HepG2 (cell line): ENCODE results near the gene ELAPOR1. TPM values are rescaled to one million over a fixed set of nuclear protein-coding genes. Genes with fewer than 3 reads are reported as not detected.

ENCODE experiments used
- ATAC-seq: fragments of 200-7000 bp; cut with Tn5 transposase; 3 replicates; pipeline ENCODE4 v1.9.1; 2020; ENCODE audit warnings: mild to moderate bottlenecking, moderate library complexity
- BruUV-seq: library from RNA; stranded (reverse); fragments of 400-500 nt; replicated peaks from 2 replicates; lab custom pipeline; 2021; lab: Mats Ljungman, UMichigan
- CTCF ChIA-PET: fragments of 300-600 bp; formaldehyde crosslinking; extraction: SDS; loops from one replicate; lab custom pipeline; 2021; ENCODE audit warnings: low total read pairs, inconsistent platforms, low intra/inter-chr PET ratio; lab: Yijun Ruan, JAX
- POLR2A ChIA-PET: fragments of 350-600 bp; sonication (Branson Sonifier 250); formaldehyde crosslinking; loops from one replicate; lab custom pipeline; 2020; ENCODE audit warnings: antibody characterized with exemption, inconsistent platforms; lab: Yijun Ruan, JAX
- DNase-seq: peaks from one replicate; pipeline ENCODE4 v3.0.0-alpha.2; 2015; ENCODE audit warnings: low spot score
- FAIRE-seq: peaks from 3 replicates; lab custom pipeline; 2011; peaks lifted over from hg19 to GRCh38; lab: Jason Lieb, UNC
- H2AFZ ChIP-seq: one replicate; pipeline ENCODE4 v1.6.1; 2011; ENCODE audit warnings: low read length, inconsistent platforms
- H3K27ac ChIP-seq: fragments of 300-600 bp; 3 replicates; pipeline ENCODE4 v1.8.0; 2011; ENCODE audit warnings: mixed run types, mild to moderate bottlenecking, mixed read lengths, low read length, inconsistent platforms; ENCODE audit not compliant: insufficient read depth; ENCODE audit errors: extremely low read length
- H3K27me3 ChIP-seq, 2 experiments: fragments of 200-600 bp in 1 of 2; 2 replicates in 1 of 2; 3 replicates in 1 of 2; pipeline versions ENCODE4 v1.6.0 to v1.8.0; 2011; ENCODE audit warnings: low read length in 2 of 2, mild to moderate bottlenecking in 2 of 2, moderate library complexity in 2 of 2, inconsistent platforms in 1 of 2; ENCODE audit not compliant: insufficient read depth in 2 of 2, control insufficient read depth in 1 of 2
- H3K36me3 ChIP-seq, 2 experiments: fragments of 200-600 bp in 1 of 2; replicated peaks in 1 of 2; 2 replicates in 1 of 2; 3 replicates in 1 of 2; pipeline versions ENCODE4 v1.5.1 to v1.8.0; 2011; ENCODE audit warnings: low read length in 2 of 2, inconsistent platforms in 1 of 2; ENCODE audit not compliant: insufficient read depth in 2 of 2, control insufficient read depth in 1 of 2
- H3K4me1 ChIP-seq: 2 replicates; pipeline ENCODE4 v1.5.1; 2012; ENCODE audit warnings: low read length, inconsistent platforms; ENCODE audit not compliant: insufficient read depth
- H3K4me2 ChIP-seq: 2 replicates; pipeline ENCODE4 v1.6.0; 2011; ENCODE audit warnings: low read depth, low read length, inconsistent platforms
- H3K4me3 ChIP-seq, 3 experiments: fragments of 200-600 bp in 1 of 3; sonication (generic), shearing (Covaris generic) in 1 of 3; replicated peaks in 1 of 3; 2 replicates each; pipeline ENCODE4 v1.5.1; 2011 to 2016; ENCODE audit warnings: low read length in 3 of 3, inconsistent platforms in 2 of 3, low read depth in 2 of 3, mild to moderate bottlenecking in 2 of 3, control low read depth in 1 of 3, mixed read lengths in 1 of 3; ENCODE audit not compliant: insufficient read depth in 1 of 3
- H3K79me2 ChIP-seq: one replicate; pipeline ENCODE4 v1.6.1; 2011; ENCODE audit warnings: low read length, inconsistent platforms; ENCODE audit not compliant: insufficient read depth
- H3K9ac ChIP-seq: 2 replicates; pipeline ENCODE4 v1.6.0; 2011; ENCODE audit warnings: mild to moderate bottlenecking, low read depth, low read length, inconsistent platforms; ENCODE audit not compliant: insufficient read depth
- H3K9me3 ChIP-seq: 2 replicates; pipeline ENCODE4 v1.5.1; 2012; ENCODE audit warnings: mild to moderate bottlenecking, low read length
- H4K20me1 ChIP-seq: 2 replicates; pipeline ENCODE4 v1.6.0; 2011; ENCODE audit warnings: inconsistent platforms, mild to moderate bottlenecking, low read length, moderate library complexity; ENCODE audit not compliant: insufficient read depth
- ATF6 ChIP-seq: sonication (generic); formaldehyde crosslinking; conservative IDR thresholded peaks from 2 replicates; pipeline ENCODE4 v1.4.0; 2020; ENCODE audit warnings: missing genetic modification reagents
- CREB1 ChIP-seq, 2 experiments: fragments of 450-650 bp in 1 of 2; IDR thresholded peaks; 2 replicates each; pipeline ENCODE4 v1.6.1; 2016 to 2017; ENCODE audit warnings: control low read depth in 1 of 2, mild to moderate bottlenecking in 1 of 2, missing compliant biosample characterization in 1 of 2, missing genetic modification characterization in 1 of 2
- RFXANK ChIP-seq: IDR thresholded peaks from 2 replicates; pipeline ENCODE4 v1.6.1; 2016
- ZFY ChIP-seq: sonication (generic); formaldehyde crosslinking; IDR thresholded peaks from 2 replicates; pipeline ENCODE4 v1.4.0; 2020; ENCODE audit warnings: missing genetic modification reagents
- ZSCAN22 ChIP-seq: sonication (generic); formaldehyde crosslinking; IDR thresholded peaks from 2 replicates; pipeline ENCODE4 v1.4.0; 2020; ENCODE audit warnings: mild to moderate bottlenecking, missing genetic modification reagents
- WGBS: methylation state at CpG from one replicate; pipeline ENCODE4 v1.1.6; 2017; ENCODE audit warnings: low lambda C conversion rate; 5-methylcytosine and 5-hydroxymethylcytosine counted together
- in situ Hi-C: cut with HindIII; loops from 2 replicates; pipeline ENCODE4 v1.10.0; 2017; ENCODE audit warnings: low pct_unique_long_range_greater_than_20kb; ENCODE audit not compliant: extremely low pct_ligation_motif_present
- intact Hi-C: fragments of 100-400 bp; cut with micrococcal nuclease; formaldehyde crosslinking; loops from one replicate; pipeline ENCODE4 v1.10.0; 2022; ENCODE audit not compliant: unreplicated experiment
- polyA plus RNA-seq, 8 experiments: library from polyadenylated mRNA; depleted of rRNA in 3 of 8; stranded (reverse) in 7 of 8; unstranded in 1 of 8; fragments of >200 nt; fragmentation: Illumina TruSeq in 4 of 8; extraction: Trizol in 4 of 8; gene quantifications; 2 replicates each; pipeline versions ENCODE4 v1.2.1 to v1.2.3, GENCODE V29; 2011 to 2016; ENCODE audit warnings: low read depth in 4 of 8, missing spikeins in 1 of 8, mixed read lengths in 1 of 8; ENCODE audit not compliant: insufficient read depth in 1 of 8
- total RNA-seq, 5 experiments: library from RNA; depleted of rRNA; stranded (reverse); fragments of >200 nt; fragmentation: Illumina TruSeq; extraction: Trizol; gene quantifications; 2 replicates each; pipeline ENCODE4 v1.2.3, GENCODE V29; 2016; ENCODE audit warnings: low read depth in 1 of 5
- TF ChIP-seq, protein P1 (sequence below): sonication (generic); formaldehyde crosslinking; IDR thresholded peaks from 2 replicates; pipeline ENCODE4 v1.4.0; 2020; ENCODE audit warnings: missing genetic modification reagents

ELAPOR1 gene
- total and polyA plus RNA-seq, 2 of the 13 experiments (the other 11 are each of a cell fraction or from before 2014, with no cell fraction given): 0.13 to 0.20 TPM

GRCh38 chr1:109134423-109134822 is 20.5 kb downstream of the ELAPOR1 start:
- Histone ChIP-seq H3K4me3 (peak overlapping the region; percentile 51 to 52 (median 51)), H3K27ac (no peak overlapping the region), H2AFZ (peak overlapping the region; percentile 66), H3K79me2 (no peaks in the 10 kb centered on the region), H3K9me3 (no peaks in the 10 kb centered on the region), H3K9ac (peak overlapping the region; percentile 10; the same call in 1 of the 2 replicates), H3K27me3 (peaks cover 0 to 8% of the 10 kb centered on the region in 2 experiments; a peak in 1 of 5 replicates), H3K36me3 (no peaks in the 10 kb centered on the region), H4K20me1 (no peaks in the 10 kb centered on the region), H3K4me2 (peak overlapping the region; percentile 81), H3K4me1 (peaks cover 53% of the 10 kb centered on the region)
- ChIA-PET CTCF (no interaction called here), POLR2A (interaction anchor here (0.6 to 2.5 kb wide), 4 partner anchors 15 to 47 kb away, joined by 3 to 8 read pairs (median 4); no protein-coding TSS in a partner anchor)
- intact Hi-C loops: no loop called here
- FAIRE-seq: no peak
- WGBS: 11% methylated on average over 6 of the region's 7 CpGs
- peak; percentile 60 for ATAC-seq
- DNase-seq: no peak
- no TSS peak for BruUV-seq
- TF ChIP-seq ATF6 (CRISPR knock-in tag) (no peak), RFXANK (CRISPR knock-in tag) (no peak), CREB1 (IDR thresholded peaks at IDR 0.05) (no peak), CREB1 (CRISPR knock-in tag; IDR thresholded peaks at IDR 0.05) (no peak), ZSCAN22 (CRISPR knock-in tag) (peak; percentile 89), ZFY (peak; percentile 11; the same call in 1 of the 2 replicates)
- TF ChIP-seq, protein P1, sequence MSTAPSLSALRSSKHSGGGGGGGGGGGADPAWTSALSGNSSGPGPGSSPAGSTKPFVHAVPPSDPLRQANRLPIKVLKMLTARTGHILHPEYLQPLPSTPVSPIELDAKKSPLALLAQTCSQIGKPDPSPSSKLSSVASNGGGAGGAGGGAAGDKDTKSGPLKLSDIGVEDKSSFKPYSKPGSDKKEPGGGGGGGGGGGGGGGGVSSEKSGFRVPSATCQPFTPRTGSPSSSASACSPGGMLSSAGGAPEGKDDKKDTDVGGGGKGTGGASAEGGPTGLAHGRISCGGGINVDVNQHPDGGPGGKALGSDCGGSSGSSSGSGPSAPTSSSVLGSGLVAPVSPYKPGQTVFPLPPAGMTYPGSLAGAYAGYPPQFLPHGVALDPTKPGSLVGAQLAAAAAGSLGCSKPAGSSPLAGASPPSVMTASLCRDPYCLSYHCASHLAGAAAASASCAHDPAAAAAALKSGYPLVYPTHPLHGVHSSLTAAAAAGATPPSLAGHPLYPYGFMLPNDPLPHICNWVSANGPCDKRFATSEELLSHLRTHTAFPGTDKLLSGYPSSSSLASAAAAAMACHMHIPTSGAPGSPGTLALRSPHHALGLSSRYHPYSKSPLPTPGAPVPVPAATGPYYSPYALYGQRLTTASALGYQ (CRISPR knock-in tag): no peak
- in situ Hi-C loops: no loop called here
